Type B pancreatic cell (in vitro differentiated cells): ENCODE measurements around the gene CNTNAP2. TPM values are rescaled to one million over a fixed set of nuclear protein-coding genes. Genes with fewer than 3 reads are reported as not detected.

Experiments
- DNase-seq: peaks from one replicate; pipeline ENCODE4 v3.0.0; 2021; ENCODE audit warnings: mixed read lengths; ENCODE audit not compliant: unreplicated experiment; ENCODE audit errors: extremely low spot score
- H3K27ac Mint-ChIP-seq: 2 replicates; pipeline ENCODE4 v1.8.0; 2021; ENCODE audit warnings: mild to moderate bottlenecking, mixed read lengths
- H3K27me3 Mint-ChIP-seq: 2 replicates; pipeline ENCODE4 v1.8.0; 2021; ENCODE audit warnings: mixed read lengths
- H3K36me3 Mint-ChIP-seq: 2 replicates; pipeline ENCODE4 v1.8.0; 2021; ENCODE audit warnings: mixed read lengths
- H3K4me1 Mint-ChIP-seq: one replicate; pipeline ENCODE4 v1.8.0; 2021; ENCODE audit warnings: mixed read lengths; ENCODE audit not compliant: unreplicated experiment
- H3K4me3 Mint-ChIP-seq: 2 replicates; pipeline ENCODE4 v1.8.0; 2021; ENCODE audit warnings: mild to moderate bottlenecking, mixed read lengths
- H3K9me3 Mint-ChIP-seq: 2 replicates; pipeline ENCODE4 v1.8.0; 2021; ENCODE audit warnings: mixed read lengths
- CTCF ChIP-seq: fragments of 200-600 bp; sonication (generic); conservative IDR thresholded peaks from 2 replicates; pipeline ENCODE4 v1.5.0; 2021; ENCODE audit warnings: antibody characterized with exemption, mild to moderate bottlenecking
- total RNA-seq: library from RNA; stranded (reverse); gene quantifications from 2 replicates; pipeline ENCODE4 v1.2.1, GENCODE V29; 2021; ENCODE audit warnings: low replicate concordance

The CNTNAP2 gene
- total RNA-seq, 1 donor from 2014 or later, result 26.8 TPM

GRCh38 chr7:146539836-146540235, 423.2 kb downstream of the CNTNAP2 start:
- DNase-seq, result no peak
- Mint-ChIP-seq H3K27ac (no peak overlapping the region), H3K9me3 (no peaks in the 10 kb centered on the region), H3K27me3 (no peaks in the 10 kb centered on the region), H3K36me3 (no peaks in the 10 kb centered on the region), H3K4me3 (no peak overlapping the region), H3K4me1 (no peaks in the 10 kb centered on the region)
- no peak for TF ChIP-seq CTCF

- no peak for TF ChIP-seq CTCF
- no peaks in the 10 kb centered on the region for H3K36me3 Mint-ChIP-seq
- H3K4me1 Mint-ChIP-seq, result no peaks in the 10 kb centered on the region
- no peak for DNase-seq
- no peaks in the 10 kb centered on the region for H3K27me3 Mint-ChIP-seq
- H3K9me3 Mint-ChIP-seq, result no peaks in the 10 kb centered on the region
- H3K27ac Mint-ChIP-seq, result no peak overlapping the region
- no peak overlapping the region for H3K4me3 Mint-ChIP-seq
These were observed 425.5 kb downstream of the CNTNAP2 start for GRCh38 chr7:146542101-146542500.

GRCh38 chr7:146544748-146545147, 428.1 kb downstream of the CNTNAP2 start:
- no peaks in the 10 kb centered on the region for H3K4me1 Mint-ChIP-seq
- H3K27ac Mint-ChIP-seq, result no peak overlapping the region
- no peaks in the 10 kb centered on the region for H3K27me3 Mint-ChIP-seq
- TF ChIP-seq CTCF, result no peak
- DNase-seq, result no peak
- H3K9me3 Mint-ChIP-seq, result no peaks in the 10 kb centered on the region
- H3K4me3 Mint-ChIP-seq, result no peak overlapping the region
- H3K36me3 Mint-ChIP-seq, result no peaks in the 10 kb centered on the region

- Mint-ChIP-seq H3K9me3 (no peaks in the 10 kb centered on the region), H3K27me3 (no peaks in the 10 kb centered on the region), H3K4me3 (no peak overlapping the region), H3K4me1 (no peaks in the 10 kb centered on the region), H3K27ac (no peak overlapping the region), H3K36me3 (no peaks in the 10 kb centered on the region)
- DNase-seq, result no peak
- TF ChIP-seq CTCF, result no peak
These were observed 432.2 kb downstream of the CNTNAP2 start for GRCh38 chr7:146548816-146549215.

GRCh38 chr7:146554556-146554955, 438.0 kb downstream of the CNTNAP2 start:
- no peaks in the 10 kb centered on the region for H3K9me3 Mint-ChIP-seq
- no peaks in the 10 kb centered on the region for H3K4me1 Mint-ChIP-seq
- H3K27ac Mint-ChIP-seq, result no peak overlapping the region
- H3K4me3 Mint-ChIP-seq, result no peak overlapping the region
- H3K27me3 Mint-ChIP-seq, result no peaks in the 10 kb centered on the region
- no peaks in the 10 kb centered on the region for H3K36me3 Mint-ChIP-seq
- TF ChIP-seq CTCF, result no peak
- DNase-seq, result no peak

- Mint-ChIP-seq H3K27ac (no peak overlapping the region), H3K27me3 (no peaks in the 10 kb centered on the region), H3K4me1 (no peaks in the 10 kb centered on the region), H3K9me3 (no peaks in the 10 kb centered on the region), H3K4me3 (no peak overlapping the region), H3K36me3 (no peaks in the 10 kb centered on the region)
- TF ChIP-seq CTCF, result no peak
- no peak for DNase-seq
These were observed 441.4 kb downstream of the CNTNAP2 start for GRCh38 chr7:146557971-146558469.
